VCaP (cell line): ENCODE results near the gene TBC1D25.

ENCODE experiments used
- H3K27ac ChIP-seq: fragments of 450-650 bp; 2 replicates; pipeline ENCODE4 v1.5.1; 2017
- TF ChIP-seq, protein P1 (sequence below): fragments of 450-650 bp; conservative IDR thresholded peaks from 2 replicates; pipeline ENCODE4 v1.5.1; 2017; ENCODE audit warnings: mild to moderate bottlenecking, moderate library complexity

The TBC1D25 gene

DNA sequence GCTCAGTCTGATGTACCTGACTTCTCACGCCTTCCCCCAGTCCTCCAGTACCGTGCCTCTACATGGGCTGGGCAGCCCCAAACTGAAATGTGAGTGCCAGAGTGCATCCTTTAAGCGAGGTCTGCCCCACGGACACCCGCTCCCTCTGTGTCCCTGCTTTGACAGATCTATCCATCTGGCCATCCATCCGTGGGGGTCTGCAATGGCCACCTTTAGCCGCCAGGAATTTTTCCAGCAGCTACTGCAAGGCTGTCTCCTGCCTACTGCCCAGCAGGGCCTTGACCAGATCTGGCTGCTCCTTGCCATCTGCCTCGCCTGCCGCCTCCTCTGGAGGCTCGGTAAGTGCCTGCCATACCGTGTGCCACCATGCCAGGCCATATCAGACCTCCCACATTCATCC, 29.9 kb upstream of the TBC1D25 start:
- H3K27ac ChIP-seq = no peak overlapping the region
- TF ChIP-seq, protein P1, sequence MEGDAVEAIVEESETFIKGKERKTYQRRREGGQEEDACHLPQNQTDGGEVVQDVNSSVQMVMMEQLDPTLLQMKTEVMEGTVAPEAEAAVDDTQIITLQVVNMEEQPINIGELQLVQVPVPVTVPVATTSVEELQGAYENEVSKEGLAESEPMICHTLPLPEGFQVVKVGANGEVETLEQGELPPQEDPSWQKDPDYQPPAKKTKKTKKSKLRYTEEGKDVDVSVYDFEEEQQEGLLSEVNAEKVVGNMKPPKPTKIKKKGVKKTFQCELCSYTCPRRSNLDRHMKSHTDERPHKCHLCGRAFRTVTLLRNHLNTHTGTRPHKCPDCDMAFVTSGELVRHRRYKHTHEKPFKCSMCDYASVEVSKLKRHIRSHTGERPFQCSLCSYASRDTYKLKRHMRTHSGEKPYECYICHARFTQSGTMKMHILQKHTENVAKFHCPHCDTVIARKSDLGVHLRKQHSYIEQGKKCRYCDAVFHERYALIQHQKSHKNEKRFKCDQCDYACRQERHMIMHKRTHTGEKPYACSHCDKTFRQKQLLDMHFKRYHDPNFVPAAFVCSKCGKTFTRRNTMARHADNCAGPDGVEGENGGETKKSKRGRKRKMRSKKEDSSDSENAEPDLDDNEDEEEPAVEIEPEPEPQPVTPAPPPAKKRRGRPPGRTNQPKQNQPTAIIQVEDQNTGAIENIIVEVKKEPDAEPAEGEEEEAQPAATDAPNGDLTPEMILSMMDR = no peak

DNA sequence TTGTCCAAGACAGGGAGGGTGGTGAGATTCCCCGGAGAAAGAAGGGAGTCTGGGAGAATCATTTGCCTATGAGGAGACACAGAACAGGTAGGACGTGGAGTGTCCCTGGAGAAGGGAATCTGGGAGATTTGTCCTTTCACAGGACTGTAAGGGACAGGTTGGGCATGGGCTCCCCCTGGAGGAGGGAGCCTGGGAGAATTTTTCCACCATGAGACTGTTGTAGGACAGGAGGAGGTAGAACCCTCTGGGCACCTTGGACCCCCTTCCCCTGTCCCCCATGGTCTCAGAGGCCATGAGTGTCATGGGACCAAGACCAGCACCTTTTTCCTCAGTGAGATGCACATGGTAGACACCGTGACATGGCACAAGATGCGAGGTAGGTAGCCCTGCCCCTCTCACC, 28.0 kb upstream of the TBC1D25 start:
- TF ChIP-seq, protein P1 = peak; percentile 49
- no peak overlapping the region for H3K27ac ChIP-seq

DNA sequence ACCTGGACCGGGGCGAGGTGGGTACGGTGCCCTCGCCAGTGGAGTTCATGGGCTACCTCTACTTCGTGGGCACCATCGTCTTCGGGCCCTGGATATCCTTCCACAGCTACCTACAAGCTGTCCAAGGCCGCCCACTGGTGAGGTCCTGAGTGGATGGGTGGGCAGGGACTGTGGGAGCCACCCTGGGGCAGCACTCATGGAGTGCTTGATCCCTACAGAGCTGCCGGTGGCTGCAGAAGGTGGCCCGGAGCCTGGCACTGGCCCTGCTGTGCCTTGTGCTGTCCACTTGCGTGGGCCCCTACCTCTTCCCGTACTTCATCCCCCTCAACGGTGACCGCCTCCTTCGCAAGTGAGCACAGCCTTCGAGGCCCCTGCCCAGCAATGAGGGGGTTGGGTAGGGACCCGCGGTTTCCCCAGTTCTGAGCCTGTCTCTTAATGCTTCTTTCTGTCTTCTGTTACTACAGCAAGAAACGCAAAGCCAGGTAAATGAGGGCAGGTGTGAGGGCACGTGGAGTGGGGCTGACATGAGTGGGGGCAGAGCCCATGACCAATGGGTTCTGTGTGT, 27.1 kb upstream of the TBC1D25 start:
- TF ChIP-seq, protein P1 = no peak

DNA sequence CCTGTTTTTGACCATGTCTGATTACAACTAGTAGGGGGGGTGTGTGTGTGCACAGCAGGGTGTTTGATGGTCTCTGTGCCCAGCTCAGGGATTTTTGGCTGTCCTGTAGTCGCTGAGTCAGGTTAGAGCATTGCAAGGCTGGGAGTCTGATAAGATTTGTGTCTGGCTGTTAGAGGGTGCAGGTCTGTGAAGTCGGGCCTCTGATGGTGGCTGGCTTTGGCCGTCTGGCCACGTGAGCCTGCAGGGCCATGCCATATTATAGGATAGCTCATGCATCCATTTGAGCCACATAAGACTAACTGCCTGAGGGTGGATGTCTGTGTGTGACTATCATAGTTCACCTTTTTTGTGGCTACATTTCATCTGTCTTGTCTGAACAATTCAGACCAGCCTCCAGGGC, 25.8 kb upstream of the TBC1D25 start:
- no peak overlapping the region for H3K27ac ChIP-seq
- TF ChIP-seq, protein P1 = no peak

More for the DNA sequence above, 27.1 kb upstream of the TBC1D25 start:
- no peak overlapping the region for H3K27ac ChIP-seq

DNA sequence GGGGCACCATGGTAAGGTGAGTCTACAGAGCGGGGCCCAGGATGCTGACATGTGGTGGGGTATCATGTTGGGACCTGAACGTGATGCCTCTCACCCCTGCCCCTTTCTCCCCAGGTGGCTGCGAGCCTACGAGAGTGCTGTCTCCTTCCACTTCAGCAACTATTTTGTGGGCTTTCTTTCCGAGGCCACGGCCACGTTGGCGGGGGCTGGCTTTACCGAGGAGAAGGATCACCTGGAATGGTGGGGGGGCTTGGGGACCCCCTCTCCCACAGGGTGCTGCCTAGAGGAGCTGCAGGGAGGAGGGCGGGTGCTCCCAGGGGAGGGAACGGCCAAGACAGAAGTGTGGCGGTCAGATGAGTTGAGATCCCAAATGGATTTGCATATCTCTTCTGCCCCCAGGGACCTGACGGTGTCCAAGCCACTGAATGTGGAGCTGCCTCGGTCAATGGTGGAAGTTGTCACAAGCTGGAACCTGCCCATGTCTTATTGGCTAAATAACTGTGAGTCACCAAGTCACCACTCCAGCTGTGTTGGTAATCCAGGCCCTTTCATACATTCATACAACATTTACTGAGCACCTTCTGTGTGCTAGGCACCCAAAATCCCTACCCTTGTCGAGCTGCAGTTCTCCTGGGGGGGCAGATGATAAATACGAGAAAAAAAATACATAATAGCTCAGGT, 25.2 kb upstream of the TBC1D25 start:
- TF ChIP-seq, protein P1 = no peak
- H3K27ac ChIP-seq = no peak overlapping the region

DNA sequence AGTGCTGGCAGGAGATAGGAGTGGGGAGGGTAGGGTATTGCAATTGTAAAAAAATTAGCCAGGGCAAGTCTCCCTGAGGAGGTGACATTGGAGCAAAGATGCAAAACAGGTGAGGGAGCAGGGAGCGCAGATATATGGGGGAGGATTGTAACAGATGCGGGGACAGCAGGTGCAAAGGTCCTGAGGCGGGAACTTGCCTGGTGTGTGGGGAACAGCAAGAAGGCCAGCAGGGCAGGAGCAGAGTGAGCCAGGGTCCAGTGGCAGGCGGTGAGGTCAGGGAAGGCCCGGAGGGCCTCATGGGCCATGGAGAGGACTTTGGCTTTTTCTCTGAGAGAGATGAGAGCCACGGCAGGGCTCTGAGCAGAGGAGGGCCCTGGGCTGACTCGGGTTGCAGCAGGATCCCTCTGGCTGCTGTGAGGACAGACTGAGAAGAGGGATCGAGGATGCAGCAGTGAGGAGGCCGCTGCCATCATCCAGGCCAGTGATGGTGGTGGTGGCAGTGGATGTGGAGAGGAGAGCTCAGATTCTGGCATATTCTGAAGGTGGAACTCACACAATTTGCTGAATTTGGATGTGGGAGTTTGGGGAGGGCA, 24.6 kb upstream of the TBC1D25 start:
- no peak overlapping the region for H3K27ac ChIP-seq
- TF ChIP-seq, protein P1 = no peak

DNA sequence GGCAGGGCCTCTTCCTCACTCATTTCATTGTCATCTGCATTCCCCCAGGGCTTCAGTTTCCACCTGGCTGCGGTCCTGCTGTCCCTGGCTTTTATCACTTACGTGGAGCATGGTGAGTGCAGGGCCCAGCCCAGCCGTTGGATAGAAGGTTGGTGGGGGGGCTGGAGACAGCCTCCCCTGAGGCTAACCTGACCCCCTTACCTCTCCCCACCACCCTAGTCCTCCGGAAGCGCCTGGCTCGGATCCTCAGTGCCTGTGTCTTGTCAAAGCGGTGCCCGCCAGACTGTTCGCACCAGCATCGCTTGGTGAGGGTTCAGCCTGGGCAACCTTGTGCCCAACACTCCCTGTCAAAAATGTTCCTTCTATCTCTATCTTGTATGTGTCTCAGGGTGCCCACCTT, 23.7 kb upstream of the TBC1D25 start:
- H3K27ac ChIP-seq = no peak overlapping the region

More for the DNA sequence above, 23.7 kb upstream of the TBC1D25 start:
- TF ChIP-seq, protein P1 = no peak
